NCI-H2081 treated with DMSO at 0.1 percent for 48 hours (cell line): ENCODE results near the gene ZDHHC11.
"Not testable (repeated sequence)": the region's sequence is repeated elsewhere in the genome, so short reads cannot be mapped to it uniquely, and the experiment has no call there.

Experiments used
- DNase-seq: peaks from one replicate; lab custom pipeline; 2025; lab: John Stamatoyannopoulos, UW

Gene ZDHHC11

GRCh38 chr5:801472-801871 is 49.3 kb downstream of the ZDHHC11 start:
- DNase-seq: no peak

GRCh38 chr5:801055-801454 is 49.7 kb downstream of the ZDHHC11 start:
- not testable (repeated sequence) for DNase-seq

GRCh38 chr5:798505-799138 is 52.2 kb downstream of the ZDHHC11 start:
- DNase-seq: not testable (repeated sequence)

GRCh38 chr5:797986-798385 is 52.8 kb downstream of the ZDHHC11 start:
- DNase-seq: not testable (repeated sequence)

- not testable (repeated sequence) for DNase-seq
Observed at GRCh38 chr5:795873-796272, 54.9 kb downstream of the ZDHHC11 start.

GRCh38 chr5:794948-795347 is 55.8 kb downstream of the ZDHHC11 start:
- DNase-seq: not testable (repeated sequence)

- DNase-seq: not testable (repeated sequence)
Observed at GRCh38 chr5:788703-789102, 62.1 kb downstream of the ZDHHC11 start.

GRCh38 chr5:787857-788233 is 62.9 kb downstream of the ZDHHC11 start:
- DNase-seq: not testable (repeated sequence)

GRCh38 chr5:787224-787856 is 63.4 kb downstream of the ZDHHC11 start:
- DNase-seq: not testable (repeated sequence)

- not testable (repeated sequence) for DNase-seq
Observed at GRCh38 chr5:785181-785705, 65.5 kb downstream of the ZDHHC11 start.

GRCh38 chr5:784428-785177 is 66.2 kb downstream of the ZDHHC11 start, which contains the start of gene ZDHHC11B:
TSS of gene ZDHHC11B (minus strand) at chr5:784729. CDS start at chr5:766919, 17,810 bp downstream.
- DNase-seq: peak; percentile 6

GRCh38 chr5:783881-784427 is 66.8 kb downstream of the ZDHHC11 start:
- not testable (repeated sequence) for DNase-seq

- DNase-seq: not testable (repeated sequence)
Observed at GRCh38 chr5:783049-783802, 67.6 kb downstream of the ZDHHC11 start.

- not testable (repeated sequence) for DNase-seq
Observed at GRCh38 chr5:782356-782755, 68.4 kb downstream of the ZDHHC11 start.

- not testable (repeated sequence) for DNase-seq
Observed at GRCh38 chr5:780571-780970, 70.2 kb downstream of the ZDHHC11 start.

GRCh38 chr5:778967-779366 is 71.8 kb downstream of the ZDHHC11 start:
- not testable (repeated sequence) for DNase-seq

- not testable (repeated sequence) for DNase-seq
Observed at GRCh38 chr5:778421-778820, 72.4 kb downstream of the ZDHHC11 start.

- DNase-seq: no peak
Observed at GRCh38 chr5:777756-778161, 73.0 kb downstream of the ZDHHC11 start.

GRCh38 chr5:776862-777711 is 73.7 kb downstream of the ZDHHC11 start:
- no peak for DNase-seq
